Neural cell (in vitro differentiated cells): ENCODE measurements around the gene LTBP1. TPM values are rescaled to one million over a fixed set of nuclear protein-coding genes. Genes with fewer than 3 reads are reported as not detected.
"Not testable (repeated sequence)": the region's sequence is repeated elsewhere in the genome, so short reads cannot be mapped to it uniquely, and the experiment has no call there.

ENCODE experiments used
- H2AFZ ChIP-seq: fragments of 200-600, 300-800 bp; sonication (generic), shearing (Covaris generic); 2 replicates; pipeline ENCODE4 v1.6.0; 2014; ENCODE audit warnings: low read depth, mild to moderate bottlenecking, antibody characterized with exemption, low read length, moderate library complexity
- H3F3A ChIP-seq: fragments of 200-600 bp; shearing (Covaris generic); 2 replicates; pipeline ENCODE4 v1.6.1; 2016; ENCODE audit warnings: mild to moderate bottlenecking, moderate library complexity, mixed read lengths, antibody characterized with exemption, low read length; ENCODE audit not compliant: insufficient read depth, poor library complexity, severe bottlenecking
- H3K27ac ChIP-seq: fragments of 200-600, 300-800 bp; sonication (generic), shearing (Covaris generic); 2 replicates; pipeline ENCODE4 v1.5.1; 2014; ENCODE audit warnings: mild to moderate bottlenecking, low read length, moderate library complexity
- H3K27me3 ChIP-seq: fragments of 300-800, 200-600 bp; sonication (generic), shearing (Covaris generic); 2 replicates; pipeline ENCODE4 v1.6.0; 2014; ENCODE audit warnings: mild to moderate bottlenecking, low read depth, low read length, moderate library complexity; ENCODE audit not compliant: insufficient read depth
- H3K36me3 ChIP-seq: fragments of 300-800, 200-600 bp; sonication (generic), shearing (Covaris generic); 2 replicates; pipeline ENCODE4 v1.5.1; 2014; ENCODE audit warnings: mild to moderate bottlenecking, antibody characterized with exemption, low read length, moderate library complexity; ENCODE audit not compliant: insufficient read depth
- H3K4me2 ChIP-seq: fragments of 300-800, 200-600 bp; sonication (generic), shearing (Covaris generic); 2 replicates; pipeline ENCODE4 v1.6.0; 2014; ENCODE audit warnings: mild to moderate bottlenecking, low read length
- H3K4me3 ChIP-seq: fragments of 300-800, 200-600 bp; sonication (generic), shearing (Covaris generic); 2 replicates; pipeline ENCODE4 v1.5.1; 2014; ENCODE audit warnings: mild to moderate bottlenecking, low read length, moderate library complexity
- H3K79me2 ChIP-seq: fragments of 200-600 bp; shearing (Covaris generic); replicated peaks from 2 replicates; pipeline ENCODE4 v1.6.0; 2014; ENCODE audit warnings: mild to moderate bottlenecking, low read length, moderate library complexity; ENCODE audit not compliant: insufficient read depth
- H3K9ac ChIP-seq: fragments of 300-800, 200-600 bp; sonication (generic), shearing (Covaris generic); 2 replicates; pipeline ENCODE4 v1.6.1; 2016; ENCODE audit warnings: mild to moderate bottlenecking, low read length, mixed read lengths
- H3K9me2 ChIP-seq: fragments of 200-600 bp; shearing (Covaris generic); 2 replicates; pipeline ENCODE4 v1.6.1; 2016; ENCODE audit warnings: mild to moderate bottlenecking, low read length, mixed read lengths; ENCODE audit not compliant: insufficient read depth
- H3K9me3 ChIP-seq: fragments of 200-600, 300-800 bp; sonication (generic), shearing (Covaris generic); 2 replicates; pipeline ENCODE4 v1.6.1; 2016; ENCODE audit warnings: mild to moderate bottlenecking, mixed run types, low read length, moderate library complexity, mixed read lengths
- H4K20me1 ChIP-seq: fragments of 200-600 bp; shearing (Covaris generic); 2 replicates; pipeline ENCODE4 v1.6.1; 2016; ENCODE audit warnings: mild to moderate bottlenecking, mixed run types; ENCODE audit not compliant: insufficient read depth
- EP300 ChIP-seq: fragments of 450-650 bp; conservative IDR thresholded peaks from 2 replicates; pipeline ENCODE4 v1.6.1; 2014; ENCODE audit warnings: antibody characterized with exemption, mild to moderate bottlenecking, moderate library complexity; ENCODE audit not compliant: poor library complexity, severe bottlenecking
- EZH2 ChIP-seq: fragments of 200-600, 300-800 bp; shearing (Covaris generic), sonication (generic); IDR thresholded peaks from 2 replicates; pipeline ENCODE4 v1.6.1; 2014; ENCODE audit warnings: antibody characterized with exemption, low read length, borderline replicate concordance, mild to moderate bottlenecking; ENCODE audit not compliant: insufficient read depth, poor library complexity, severe bottlenecking
- MXI1 ChIP-seq: fragments of 450-650 bp; conservative IDR thresholded peaks from 2 replicates; pipeline ENCODE4 v1.6.1; 2014; ENCODE audit warnings: antibody characterized with exemption, mild to moderate bottlenecking; ENCODE audit not compliant: poor library complexity, severe bottlenecking
- POLR2AphosphoS5 ChIP-seq: IDR thresholded peaks from 2 replicates; pipeline ENCODE4 v1.6.1; 2012
- RAD21 ChIP-seq: fragments of 450-650 bp; conservative IDR thresholded peaks from 2 replicates; pipeline ENCODE4 v1.6.1; 2014; ENCODE audit warnings: antibody characterized with exemption, mild to moderate bottlenecking, moderate library complexity
- SMC3 ChIP-seq: fragments of 450-650 bp; conservative IDR thresholded peaks from 2 replicates; pipeline ENCODE4 v1.6.1; 2014; ENCODE audit warnings: antibody characterized with exemption, mild to moderate bottlenecking, moderate library complexity; ENCODE audit not compliant: poor library complexity
- TAF1 ChIP-seq: IDR thresholded peaks from 2 replicates; pipeline ENCODE4 v1.6.1; 2012; ENCODE audit warnings: low read depth
- polyA plus RNA-seq: library from polyadenylated mRNA; depleted of rRNA; stranded (reverse); fragments of >200 nt; gene quantifications from 2 replicates; pipeline ENCODE4 v1.2.3, GENCODE V29; 2014
- TF ChIP-seq, protein P1 (sequence below): IDR thresholded peaks from 2 replicates; pipeline ENCODE4 v1.6.1; 2012; ENCODE audit warnings: borderline replicate concordance
- TF ChIP-seq, protein P2 (sequence below): fragments of 450-650 bp; IDR thresholded peaks from 2 replicates; pipeline ENCODE4 v1.5.1; 2014; ENCODE audit warnings: antibody characterized with exemption, mild to moderate bottlenecking, moderate library complexity; ENCODE audit not compliant: poor library complexity, severe bottlenecking

LTBP1 gene
- polyA plus RNA-seq, 1 donor from 2014 or later: 1.8 TPM

DNA sequence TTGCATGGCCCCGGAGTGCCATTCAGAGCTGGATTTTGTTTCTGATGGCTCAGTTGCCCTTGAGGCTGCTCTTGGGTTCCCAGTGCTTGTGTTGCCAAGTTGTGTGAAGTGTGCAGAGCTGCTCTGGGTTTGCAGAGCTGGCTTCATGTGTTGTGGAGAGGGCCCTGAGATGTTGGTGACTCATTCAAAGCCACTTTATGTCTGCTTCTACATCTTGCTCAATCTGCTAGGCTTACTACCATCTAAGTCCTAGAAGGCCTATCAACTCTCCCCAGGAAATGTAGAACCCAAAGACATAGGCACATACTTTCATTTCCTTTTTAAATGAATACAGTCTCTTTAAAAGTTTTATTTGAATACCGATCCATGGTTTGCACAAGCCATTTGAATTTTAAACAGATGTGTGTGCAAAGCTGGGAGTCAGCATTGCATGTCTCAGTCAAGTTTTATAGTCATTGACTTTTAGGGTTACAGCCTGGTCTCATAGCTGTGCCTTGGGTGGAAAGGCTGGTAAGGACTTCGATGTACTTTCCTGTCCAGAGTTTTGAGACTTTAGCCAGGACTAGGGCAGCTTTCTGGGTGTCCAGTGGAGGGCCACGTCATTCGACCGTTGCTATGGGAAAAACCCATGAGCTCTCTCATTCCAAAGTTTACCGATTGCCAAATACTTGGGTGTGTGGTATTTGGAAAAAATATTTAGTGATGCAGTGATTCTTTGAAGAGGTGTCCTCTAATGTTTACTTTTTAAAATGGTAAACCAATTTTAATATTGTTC lies 105.0 kb downstream of the LTBP1 start:
- no peak overlapping the region for H2AFZ ChIP-seq
- no peaks in the 10 kb centered on the region for H3K79me2 ChIP-seq
- no peak overlapping the region for H3K4me3 ChIP-seq
- no peaks in the 10 kb centered on the region for H3K9me3 ChIP-seq
- H3K9ac ChIP-seq: no peak overlapping the region
- H4K20me1 ChIP-seq: no peaks in the 10 kb centered on the region
- no peaks in the 10 kb centered on the region for H3K27me3 ChIP-seq
- no peaks in the 10 kb centered on the region for H3K9me2 ChIP-seq
- H3K27ac ChIP-seq: no peak overlapping the region
- TF ChIP-seq TAF1 (no peak), SMC3 (no peak), MXI1 (no peak), EP300 (no peak), EZH2 (no peak), RAD21 (no peak), POLR2AphosphoS5 (no peak)
- TF ChIP-seq, protein P1, sequence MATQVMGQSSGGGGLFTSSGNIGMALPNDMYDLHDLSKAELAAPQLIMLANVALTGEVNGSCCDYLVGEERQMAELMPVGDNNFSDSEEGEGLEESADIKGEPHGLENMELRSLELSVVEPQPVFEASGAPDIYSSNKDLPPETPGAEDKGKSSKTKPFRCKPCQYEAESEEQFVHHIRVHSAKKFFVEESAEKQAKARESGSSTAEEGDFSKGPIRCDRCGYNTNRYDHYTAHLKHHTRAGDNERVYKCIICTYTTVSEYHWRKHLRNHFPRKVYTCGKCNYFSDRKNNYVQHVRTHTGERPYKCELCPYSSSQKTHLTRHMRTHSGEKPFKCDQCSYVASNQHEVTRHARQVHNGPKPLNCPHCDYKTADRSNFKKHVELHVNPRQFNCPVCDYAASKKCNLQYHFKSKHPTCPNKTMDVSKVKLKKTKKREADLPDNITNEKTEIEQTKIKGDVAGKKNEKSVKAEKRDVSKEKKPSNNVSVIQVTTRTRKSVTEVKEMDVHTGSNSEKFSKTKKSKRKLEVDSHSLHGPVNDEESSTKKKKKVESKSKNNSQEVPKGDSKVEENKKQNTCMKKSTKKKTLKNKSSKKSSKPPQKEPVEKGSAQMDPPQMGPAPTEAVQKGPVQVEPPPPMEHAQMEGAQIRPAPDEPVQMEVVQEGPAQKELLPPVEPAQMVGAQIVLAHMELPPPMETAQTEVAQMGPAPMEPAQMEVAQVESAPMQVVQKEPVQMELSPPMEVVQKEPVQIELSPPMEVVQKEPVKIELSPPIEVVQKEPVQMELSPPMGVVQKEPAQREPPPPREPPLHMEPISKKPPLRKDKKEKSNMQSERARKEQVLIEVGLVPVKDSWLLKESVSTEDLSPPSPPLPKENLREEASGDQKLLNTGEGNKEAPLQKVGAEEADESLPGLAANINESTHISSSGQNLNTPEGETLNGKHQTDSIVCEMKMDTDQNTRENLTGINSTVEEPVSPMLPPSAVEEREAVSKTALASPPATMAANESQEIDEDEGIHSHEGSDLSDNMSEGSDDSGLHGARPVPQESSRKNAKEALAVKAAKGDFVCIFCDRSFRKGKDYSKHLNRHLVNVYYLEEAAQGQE: no peak
- TF ChIP-seq, protein P2, sequence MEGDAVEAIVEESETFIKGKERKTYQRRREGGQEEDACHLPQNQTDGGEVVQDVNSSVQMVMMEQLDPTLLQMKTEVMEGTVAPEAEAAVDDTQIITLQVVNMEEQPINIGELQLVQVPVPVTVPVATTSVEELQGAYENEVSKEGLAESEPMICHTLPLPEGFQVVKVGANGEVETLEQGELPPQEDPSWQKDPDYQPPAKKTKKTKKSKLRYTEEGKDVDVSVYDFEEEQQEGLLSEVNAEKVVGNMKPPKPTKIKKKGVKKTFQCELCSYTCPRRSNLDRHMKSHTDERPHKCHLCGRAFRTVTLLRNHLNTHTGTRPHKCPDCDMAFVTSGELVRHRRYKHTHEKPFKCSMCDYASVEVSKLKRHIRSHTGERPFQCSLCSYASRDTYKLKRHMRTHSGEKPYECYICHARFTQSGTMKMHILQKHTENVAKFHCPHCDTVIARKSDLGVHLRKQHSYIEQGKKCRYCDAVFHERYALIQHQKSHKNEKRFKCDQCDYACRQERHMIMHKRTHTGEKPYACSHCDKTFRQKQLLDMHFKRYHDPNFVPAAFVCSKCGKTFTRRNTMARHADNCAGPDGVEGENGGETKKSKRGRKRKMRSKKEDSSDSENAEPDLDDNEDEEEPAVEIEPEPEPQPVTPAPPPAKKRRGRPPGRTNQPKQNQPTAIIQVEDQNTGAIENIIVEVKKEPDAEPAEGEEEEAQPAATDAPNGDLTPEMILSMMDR: no peak
- no peaks in the 10 kb centered on the region for H3F3A ChIP-seq
- H3K36me3 ChIP-seq: no peaks in the 10 kb centered on the region
- no peak overlapping the region for H3K4me2 ChIP-seq

DNA sequence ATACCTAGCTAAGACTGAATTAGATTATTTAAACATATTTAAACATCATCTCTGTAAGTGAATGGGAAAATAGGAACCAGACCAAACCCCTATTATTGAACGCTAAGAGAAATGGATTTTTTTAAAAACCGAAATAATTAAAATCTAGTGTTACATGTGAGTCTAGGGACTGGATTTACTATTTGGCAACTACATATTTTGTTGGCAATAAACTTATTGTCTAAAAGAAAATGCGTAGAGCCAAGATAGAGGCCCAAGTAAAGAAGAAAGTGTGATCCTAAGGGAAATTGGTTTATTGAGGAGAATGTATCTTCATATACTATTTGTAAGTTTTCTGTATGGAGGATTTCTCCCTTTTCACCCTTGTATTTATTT lies 105.6 kb downstream of the LTBP1 start:
- Histone ChIP-seq H3K4me2 (no peak overlapping the region), H3K9me3 (no peaks in the 10 kb centered on the region), H2AFZ (no peak overlapping the region), H3K9me2 (no peaks in the 10 kb centered on the region), H3K4me3 (no peak overlapping the region), H3K9ac (no peak overlapping the region), H3K79me2 (no peaks in the 10 kb centered on the region), H3F3A (no peaks in the 10 kb centered on the region), H3K36me3 (no peaks in the 10 kb centered on the region), H3K27ac (no peak overlapping the region), H4K20me1 (no peaks in the 10 kb centered on the region), H3K27me3 (no peaks in the 10 kb centered on the region)
- TF ChIP-seq RAD21 (no peak), EZH2 (no peak), EP300 (no peak), SMC3 (no peak), POLR2AphosphoS5 (no peak)

DNA sequence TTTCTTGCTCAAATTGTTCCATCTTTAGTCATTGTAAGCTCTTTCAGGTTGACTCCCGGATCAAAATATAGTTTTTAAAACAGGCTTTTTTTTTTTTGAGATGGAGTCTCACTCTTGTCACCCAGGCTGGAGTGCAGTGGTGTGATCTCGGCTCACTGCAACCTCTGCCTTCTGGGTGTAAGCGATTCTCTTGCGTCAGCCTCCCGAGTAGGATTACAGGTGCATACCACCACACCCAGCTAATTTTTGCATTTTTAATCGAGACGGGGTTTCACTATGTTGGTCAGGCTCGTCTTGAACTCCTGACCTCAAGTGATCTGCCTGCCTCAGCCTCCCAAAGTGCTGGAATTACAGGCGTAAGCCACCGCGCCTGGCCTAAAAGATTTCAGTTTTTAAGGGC lies 106.0 kb downstream of the LTBP1 start:
- H3K36me3 ChIP-seq, H3K9me3 ChIP-seq, H3K27ac ChIP-seq, H3K4me3 ChIP-seq, H3K9me2 ChIP-seq, H3K27me3 ChIP-seq, H2AFZ ChIP-seq, H3K79me2 ChIP-seq, H3K9ac ChIP-seq, H3K4me2 ChIP-seq, H3F3A ChIP-seq, H4K20me1 ChIP-seq: not testable (repeated sequence)
